Pancreas (tissue), 10 donors: ENCODE measurements around the gene MDH2. TPM values are rescaled to one million over a fixed set of nuclear protein-coding genes. Genes with fewer than 3 reads are reported as not detected.

Source experiments
- ATAC-seq, 4 donors: fragments of 200-7000 bp; cut with Tn5 transposase; one replicate each; pipeline versions ENCODE4 v1.8.0 to v1.9.1; 2020; ENCODE audit warnings: mild to moderate bottlenecking in 4 of 4, moderate library complexity in 4 of 4
- DNase-seq, 6 donors: peaks; one replicate each; pipeline ENCODE4 v3.0.0-alpha.2; 2020
- FAIRE-seq: peaks from 2 replicates; lab custom pipeline; 2012; peaks lifted over from hg19 to GRCh38; lab: Jason Lieb, UNC
- H3K27ac ChIP-seq, 4 donors: fragments of 200-600 bp; sonication (generic); 1 replicate in 3 of 4; 2 replicates in 1 of 4; pipeline versions ENCODE4 v1.5.0 to v1.8.0; 2020
- H3K27me3 ChIP-seq, 4 donors: fragments of 200-600 bp; one replicate each; pipeline ENCODE4 v1.8.0; 2021
- H3K36me3 ChIP-seq, 3 donors: fragments of 200-600 bp; sonication (generic) in 1 of 3; one replicate each; pipeline versions ENCODE4 v1.5.0 to v1.8.0; 2020 to 2021
- H3K4me1 ChIP-seq, 3 donors: fragments of 200-600 bp; one replicate each; pipeline ENCODE4 v1.8.0; 2021
- H3K4me3 ChIP-seq, 4 donors: fragments of 200-600 bp; sonication (generic) in 2 of 4; one replicate each; pipeline versions ENCODE4 v1.5.0 to v1.8.0; 2020 to 2021
- H3K9me3 ChIP-seq, 4 donors: fragments of 200-600 bp; one replicate each; pipeline ENCODE4 v1.8.0; 2021
- WGBS, 2 donors: extraction: QIAGEN DNeasy Blood & Tissue Kit; methylation state at CpG; one replicate each; pipeline ENCODE4 v1.1.7; 2013; 5-methylcytosine and 5-hydroxymethylcytosine counted together
- intact Hi-C, 3 donors: fragments of 100-400 bp; cut with DNase I; formaldehyde crosslinking; loops; one replicate each; pipeline versions ENCODE4 v1.11.1 to v1.14.2; 2022
- polyA plus RNA-seq, 2 donors: library from polyadenylated mRNA; stranded (reverse); fragments of 200-250 nt; gene quantifications; one replicate each; pipeline ENCODE4 v1.2.3, GENCODE V29; 2013
- total RNA-seq, 6 donors: library from RNA; stranded (reverse); fragmentation: NEBNext Ultra II Directional in 4 of 6; extraction: Animal tissue kit (Norgen Biotek cat#: 25700) in 4 of 6; gene quantifications; one replicate each; pipeline versions ENCODE4 v1.2.1 to v1.2.4, GENCODE V29; 2021 to 2023
- TF ChIP-seq, protein P1 (sequence below), 4 donors: fragments of 200-600 bp; sonication (generic) in 3 of 4; IDR thresholded peaks; one replicate each; pipeline versions ENCODE4 v1.5.0 to v1.8.0; 2021; ENCODE audit warnings: antibody characterized with exemption in 4 of 4
- donor health status: healthy with polysubstance abuse.
- donor health status: DM: no; HTN: no; CAD: no; lungs with moderate emphysema.
- donor health status: DM: no; HTN: no; CAD: no.
- donor health status: control.
- donor health status: control.
- donor health status: Bipolar disorder and iron deficiency.
- donor health status: DM: yes; HTN: yes; CAD: no.
- donor health status: DM: no; HTN: no; CAD: no.
- donor health status: DM: no; HTN: no; CAD: no.
- donor health status: DM: yes; HTN: yes; CAD: no.

Gene MDH2
- total and polyA plus RNA-seq, 8 donors = 36.3 to 106 (median 79.2) TPM

GRCh38 chr7:76053461-76053860 lies 5.6 kb downstream of the MDH2 start:
- Histone ChIP-seq H3K27ac (peak overlapping the region in 1 of 4 donors; percentile 37), H3K27me3 (no peaks in the 10 kb centered on the region), H3K9me3 (no peaks in the 10 kb centered on the region), H3K4me3 (no peak overlapping the region), H3K4me1 (peaks cover 0 to 26% (median 24%) of the 10 kb centered on the region in 3 donors), H3K36me3 (peaks cover 0 to 7% (median 7%) of the 10 kb centered on the region in 3 donors)
- intact Hi-C loops = no loop called here
- 57 to 76% methylated on average over 6 of the region's 6 CpGs for WGBS, 2 donors
- TF ChIP-seq, protein P1, sequence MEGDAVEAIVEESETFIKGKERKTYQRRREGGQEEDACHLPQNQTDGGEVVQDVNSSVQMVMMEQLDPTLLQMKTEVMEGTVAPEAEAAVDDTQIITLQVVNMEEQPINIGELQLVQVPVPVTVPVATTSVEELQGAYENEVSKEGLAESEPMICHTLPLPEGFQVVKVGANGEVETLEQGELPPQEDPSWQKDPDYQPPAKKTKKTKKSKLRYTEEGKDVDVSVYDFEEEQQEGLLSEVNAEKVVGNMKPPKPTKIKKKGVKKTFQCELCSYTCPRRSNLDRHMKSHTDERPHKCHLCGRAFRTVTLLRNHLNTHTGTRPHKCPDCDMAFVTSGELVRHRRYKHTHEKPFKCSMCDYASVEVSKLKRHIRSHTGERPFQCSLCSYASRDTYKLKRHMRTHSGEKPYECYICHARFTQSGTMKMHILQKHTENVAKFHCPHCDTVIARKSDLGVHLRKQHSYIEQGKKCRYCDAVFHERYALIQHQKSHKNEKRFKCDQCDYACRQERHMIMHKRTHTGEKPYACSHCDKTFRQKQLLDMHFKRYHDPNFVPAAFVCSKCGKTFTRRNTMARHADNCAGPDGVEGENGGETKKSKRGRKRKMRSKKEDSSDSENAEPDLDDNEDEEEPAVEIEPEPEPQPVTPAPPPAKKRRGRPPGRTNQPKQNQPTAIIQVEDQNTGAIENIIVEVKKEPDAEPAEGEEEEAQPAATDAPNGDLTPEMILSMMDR (IDR thresholded peaks at IDR 0.05) = no peak
- FAIRE-seq (no peak), ATAC-seq (no peak), DNase-seq (no peak)

DNA sequence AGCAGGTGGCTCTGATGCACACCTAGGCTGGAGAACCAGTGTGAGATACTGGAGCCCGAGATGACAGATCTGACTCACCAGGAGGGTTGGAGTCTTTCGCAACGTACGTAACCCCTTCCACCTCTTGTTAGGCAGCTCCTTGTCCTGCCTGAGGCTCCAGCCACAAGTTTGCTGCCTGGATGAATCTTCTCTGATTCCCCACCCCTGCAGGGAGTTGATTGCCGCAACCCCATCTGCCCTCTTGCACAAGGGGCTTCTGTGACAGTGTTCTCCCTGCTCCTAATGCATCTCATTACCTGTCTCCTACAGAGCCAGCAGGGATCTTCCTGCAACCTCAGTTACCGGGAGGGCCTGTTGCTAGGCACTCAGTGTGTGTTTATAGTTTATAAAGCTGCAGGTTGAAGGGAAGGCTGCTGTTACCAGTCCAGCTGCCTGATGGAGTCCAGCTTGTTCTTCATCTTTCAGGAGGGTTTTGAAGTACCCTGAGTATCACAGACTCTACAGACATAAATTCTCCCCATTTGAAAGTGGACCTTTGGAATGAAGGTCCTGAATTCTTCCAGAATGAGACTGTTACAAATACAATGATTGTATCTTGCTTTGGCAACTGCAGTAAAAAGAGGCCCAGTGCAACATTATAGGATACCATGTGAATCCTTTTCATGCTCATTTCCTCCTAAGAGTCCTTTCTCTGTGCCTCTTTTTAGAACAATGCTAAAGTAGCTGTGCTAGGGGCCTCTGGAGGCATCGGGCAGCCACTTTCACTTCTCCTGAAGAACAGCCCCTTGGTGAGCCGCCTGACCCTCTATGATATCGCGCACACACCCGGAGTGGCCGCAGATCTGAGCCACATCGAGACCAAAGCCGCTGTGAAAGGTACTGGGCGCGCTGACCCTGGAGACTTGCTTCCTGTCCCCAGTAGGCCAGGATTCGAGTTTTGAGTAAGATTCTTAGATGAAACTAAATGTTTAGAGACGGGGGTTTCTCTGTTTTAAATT lies 6.5 kb downstream of the MDH2 start:
- Histone ChIP-seq H3K27me3 (no peaks in the 10 kb centered on the region), H3K4me1 (peaks cover 0 to 26% (median 24%) of the 10 kb centered on the region in 3 donors), H3K27ac (peak overlapping the region in 1 of 4 donors; percentile 37), H3K9me3 (no peaks in the 10 kb centered on the region), H3K4me3 (no peak overlapping the region), H3K36me3 (peaks cover 0 to 17% (median 13%) of the 10 kb centered on the region in 3 donors)
- 81 to 87% methylated on average over 18 of the region's 18 CpGs for WGBS, 2 donors
- FAIRE-seq = no peak
- ATAC-seq = peak in 2 of 4 donors; percentile 44 to 55
- intact Hi-C loops = no loop called here
- TF ChIP-seq, protein P1 (IDR thresholded peaks at IDR 0.05) = no peak
- DNase-seq = peak in 1 of 6 donors; percentile 22

- intact Hi-C loops = no loop called here
- WGBS, 2 donors = 52 to 58% methylated on average over 7 of the region's 7 CpGs
- Histone ChIP-seq H3K27me3 (no peaks in the 10 kb centered on the region), H3K36me3 (peaks cover 3 to 33% (median 24%) of the 10 kb centered on the region in 3 donors), H3K9me3 (no peaks in the 10 kb centered on the region), H3K27ac (peak overlapping the region in 3 of 4 donors; percentile 61 to 85 (median 79)), H3K4me3 (no peak overlapping the region), H3K4me1 (peaks cover 0 to 24% (median 22%) of the 10 kb centered on the region in 3 donors)
- no peak for FAIRE-seq
- ATAC-seq = peak in 1 of 4 donors; percentile 31
- DNase-seq = no peak
- TF ChIP-seq, protein P1 (IDR thresholded peaks at IDR 0.05) = no peak
Measured at GRCh38 chr7:76056241-76056640, 8.3 kb downstream of the MDH2 start.

- Histone ChIP-seq H3K27ac (peak overlapping the region; percentile 50 to 85 (median 70)), H3K4me3 (no peak overlapping the region)
Measured at GRCh38 chr7:76057103-76057812, 9.4 kb downstream of the MDH2 start.

More at GRCh38 chr7:76057103-76057812, 9.4 kb downstream of the MDH2 start:
- no peak for DNase-seq
- Histone ChIP-seq H3K4me1 (peaks cover 0 to 22% (median 18%) of the 10 kb centered on the region in 3 donors), H3K27me3 (no peaks in the 10 kb centered on the region), H3K9me3 (no peaks in the 10 kb centered on the region), H3K36me3 (peaks cover 3 to 43% (median 24%) of the 10 kb centered on the region in 3 donors)
- peak; percentile 18 to 58 (median 50) for ATAC-seq
- FAIRE-seq = no peak
- TF ChIP-seq, protein P1 (IDR thresholded peaks at IDR 0.05) = no peak
- WGBS, 2 donors = 42% methylated on average over 18 of the region's 18 CpGs
- intact Hi-C loops = no loop called here
